Skeletal muscle tissue (tissue), 4 donors: ENCODE data around the gene PTX3. TPM values are rescaled to one million over a fixed set of nuclear protein-coding genes. Genes with fewer than 3 reads are reported as not detected.
A peak's percentile ranks its signal among the peaks of the same experiment; 100 is the strongest.

Source experiments
- H3K27ac ChIP-seq: one replicate; pipeline ENCODE4 v1.7.0; 2013; ENCODE audit warnings: mild to moderate bottlenecking, low read depth, low read length, inconsistent platforms
- H3K27me3 ChIP-seq, 3 donors: one replicate each; pipeline ENCODE4 v1.7.0; 2013; ENCODE audit warnings: low read length in 3 of 3; ENCODE audit not compliant: control insufficient read depth in 3 of 3, insufficient read depth in 3 of 3
- H3K36me3 ChIP-seq, 3 donors: one replicate each; pipeline ENCODE4 v1.7.0; 2013; ENCODE audit warnings: low read length in 3 of 3; ENCODE audit not compliant: control insufficient read depth in 3 of 3, insufficient read depth in 3 of 3
- H3K4me1 ChIP-seq, 3 donors: one replicate each; pipeline ENCODE4 v1.7.0; 2013; ENCODE audit warnings: low read length in 3 of 3, mild to moderate bottlenecking in 3 of 3; ENCODE audit not compliant: control insufficient read depth in 3 of 3, insufficient read depth in 3 of 3
- H3K4me3 ChIP-seq, 3 donors: one replicate each; pipeline ENCODE4 v1.7.0; 2013; ENCODE audit warnings: low read length in 3 of 3
- H3K9ac ChIP-seq, 3 donors: one replicate each; pipeline ENCODE4 v1.7.0; 2013; ENCODE audit warnings: low read length in 3 of 3, mild to moderate bottlenecking in 3 of 3, moderate library complexity in 2 of 3, low read depth in 1 of 3
- H3K9me3 ChIP-seq, 3 donors: one replicate each; pipeline ENCODE4 v1.7.0; 2013; ENCODE audit warnings: low read length in 3 of 3; ENCODE audit not compliant: control insufficient read depth in 3 of 3
- total RNA-seq: library from RNA; depleted of rRNA; stranded (reverse); fragments of >200 nt; gene quantifications from one replicate; pipeline ENCODE4 v1.2.3, GENCODE V29; 2014
- donor health status: Osteomylitis.

Gene PTX3
- total RNA-seq, 1 donor from 2014 or later: 11.5 TPM

DNA sequence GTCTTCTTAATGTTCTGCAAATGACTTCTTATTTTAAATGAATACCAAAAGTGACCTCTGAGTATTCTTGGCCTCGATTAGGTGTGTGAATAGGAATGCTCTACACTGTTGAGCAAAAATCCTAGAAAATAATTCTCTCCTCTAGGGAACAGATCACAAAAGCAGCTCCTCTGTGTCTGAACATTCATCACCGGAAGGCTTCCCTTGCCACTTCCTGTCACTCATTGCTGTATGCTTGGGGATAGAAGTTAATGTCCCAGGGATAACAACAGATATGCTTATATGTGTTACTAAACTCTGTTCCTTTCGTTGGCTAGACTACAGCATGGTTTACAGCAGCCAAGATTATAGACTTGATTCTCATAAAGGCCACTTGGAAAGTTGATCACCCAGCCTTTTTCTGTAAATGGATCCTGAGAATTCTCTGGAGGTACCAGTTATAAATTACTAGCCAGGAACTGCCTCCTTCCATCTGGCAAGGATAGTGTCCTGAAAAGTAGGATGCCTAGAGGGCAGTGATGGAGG, 16.0 kb upstream of the PTX3 start:
- H3K4me1 ChIP-seq: no peaks in the 10 kb centered on the region
- H3K9me3 ChIP-seq: no peaks in the 10 kb centered on the region
- no peak overlapping the region for H3K4me3 ChIP-seq

DNA sequence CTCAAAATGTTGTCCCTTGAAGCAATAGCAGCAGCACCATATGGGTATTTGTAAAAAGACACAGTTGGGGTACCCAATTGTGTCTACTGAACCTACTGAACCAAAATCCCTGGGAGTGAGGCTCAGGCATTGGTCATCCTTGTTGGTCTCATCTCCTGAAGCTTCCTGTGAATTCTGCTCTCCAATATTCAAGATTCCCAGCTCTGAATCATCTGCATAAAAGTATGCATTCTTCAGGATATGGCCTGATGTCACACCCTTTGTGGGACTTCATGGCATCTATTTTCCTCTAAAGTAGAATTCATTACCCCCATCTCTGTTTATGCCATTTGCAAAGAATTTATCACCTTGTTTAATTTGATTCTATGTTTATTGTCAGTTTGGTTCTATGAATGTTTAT, 13.3 kb upstream of the PTX3 start:
- Histone ChIP-seq H3K9ac (no peak overlapping the region), H3K36me3 (no peaks in the 10 kb centered on the region), H3K4me3 (no peak overlapping the region), H3K27ac (no peak overlapping the region), H3K4me1 (no peaks in the 10 kb centered on the region), H3K9me3 (no peaks in the 10 kb centered on the region), H3K27me3 (no peaks in the 10 kb centered on the region)

More for the DNA sequence above, 16.0 kb upstream of the PTX3 start:
- Histone ChIP-seq H3K9ac (no peak overlapping the region), H3K27ac (no peak overlapping the region), H3K27me3 (no peaks in the 10 kb centered on the region), H3K36me3 (no peaks in the 10 kb centered on the region)

DNA sequence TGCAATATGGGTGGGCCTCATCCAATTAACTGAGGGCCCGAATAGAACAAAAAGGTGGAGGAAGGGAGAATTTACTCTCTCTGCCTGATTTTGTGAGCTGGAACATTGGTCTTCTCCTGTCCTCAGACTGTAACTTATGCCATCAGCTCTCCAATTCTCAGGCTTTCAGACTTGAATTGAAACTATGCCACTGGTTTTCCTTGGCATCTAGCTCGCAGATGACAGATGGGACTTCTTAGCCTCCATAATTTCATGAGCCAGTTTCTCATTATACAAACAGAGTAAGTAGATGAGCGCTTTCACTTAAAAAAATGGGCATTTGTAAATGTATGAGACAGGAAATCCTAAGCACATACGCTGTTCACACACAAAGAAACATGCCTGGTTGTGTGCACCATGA, 8.7 kb upstream of the PTX3 start:
- no peaks in the 10 kb centered on the region for H3K4me1 ChIP-seq
- no peak overlapping the region for H3K4me3 ChIP-seq
- H3K27ac ChIP-seq: no peak overlapping the region
- H3K27me3 ChIP-seq: no peaks in the 10 kb centered on the region
- H3K9ac ChIP-seq: no peak overlapping the region
- no peaks in the 10 kb centered on the region for H3K9me3 ChIP-seq
- H3K36me3 ChIP-seq: no peaks in the 10 kb centered on the region

DNA sequence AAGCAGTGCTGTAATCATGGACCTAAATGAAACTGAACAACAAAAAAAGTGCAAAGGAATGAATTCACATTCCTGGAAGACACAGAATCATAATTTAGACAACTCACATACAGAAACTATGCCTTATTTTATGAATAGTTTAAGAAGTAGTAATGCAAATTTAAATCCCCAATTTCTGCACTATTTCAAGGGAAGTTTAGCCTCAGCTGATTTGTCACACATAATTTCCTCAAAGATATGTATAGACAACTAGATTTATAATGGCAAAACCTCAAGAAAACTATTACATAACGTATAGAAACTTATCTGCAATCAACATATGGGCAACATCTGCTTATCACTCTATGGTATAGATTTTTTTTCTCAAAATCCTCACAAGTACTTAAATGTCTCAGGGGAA, 7.8 kb upstream of the PTX3 start:
- H3K27ac ChIP-seq: no peak overlapping the region
- no peak overlapping the region for H3K4me3 ChIP-seq
- H3K9ac ChIP-seq: no peak overlapping the region
- H3K9me3 ChIP-seq: no peaks in the 10 kb centered on the region
- no peaks in the 10 kb centered on the region for H3K4me1 ChIP-seq
- H3K36me3 ChIP-seq: no peaks in the 10 kb centered on the region
- no peaks in the 10 kb centered on the region for H3K27me3 ChIP-seq

DNA sequence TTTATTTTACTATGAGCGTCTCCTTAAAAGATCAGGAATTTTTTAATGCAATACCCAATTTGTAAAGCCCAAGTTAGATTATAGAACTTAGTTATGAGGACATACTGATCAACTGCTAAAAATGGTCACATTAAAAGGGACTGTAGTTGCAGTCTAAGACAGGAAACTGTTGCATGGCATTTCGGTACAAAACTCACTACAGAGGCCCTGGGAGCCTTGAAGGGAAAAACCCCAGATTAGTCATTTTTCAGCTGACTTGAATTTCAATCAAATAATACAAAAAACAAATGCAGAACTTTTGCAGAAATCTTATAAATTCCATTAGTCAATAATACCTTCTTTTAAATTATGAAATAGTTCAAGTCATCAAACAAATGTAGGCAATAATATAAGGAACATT, 6.9 kb upstream of the PTX3 start:
- Histone ChIP-seq H3K9me3 (no peaks in the 10 kb centered on the region), H3K4me1 (no peaks in the 10 kb centered on the region)

DNA sequence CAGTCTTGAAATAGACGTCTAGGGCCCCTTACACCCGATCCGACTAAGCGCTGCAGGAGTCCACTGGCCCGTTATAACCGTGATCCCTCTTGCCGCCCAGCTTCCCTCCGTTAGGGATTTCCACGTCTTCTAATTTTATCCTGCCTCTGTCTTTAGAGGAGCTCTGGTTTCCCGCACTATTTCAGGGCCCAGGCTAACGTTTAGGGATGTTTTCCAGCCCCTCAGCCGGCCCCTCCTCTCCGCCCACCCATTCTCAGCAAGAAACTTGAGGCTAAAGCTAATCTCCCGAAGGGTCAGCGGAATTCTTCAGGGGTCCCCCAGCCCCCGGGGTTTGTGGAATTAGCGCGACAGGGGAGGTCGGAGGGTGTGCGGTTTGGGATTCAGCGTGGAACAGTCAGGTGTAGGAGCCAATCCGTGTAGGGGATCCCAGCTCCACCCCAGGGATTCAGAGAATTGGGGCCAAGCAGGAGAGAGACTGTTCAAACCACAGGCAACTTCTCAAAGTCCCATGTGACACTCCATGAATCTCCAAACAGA, 1.6 kb downstream of the PTX3 start:
- Histone ChIP-seq H3K9me3 (no peaks in the 10 kb centered on the region), H3K9ac (peak overlapping the region in 2 of 3 donors; percentile 4 to 68), H3K27me3 (peaks cover 0 to 4% (median 2%) of the 10 kb centered on the region in 3 donors), H3K4me3 (peak overlapping the region; percentile 58 to 76 (median 65)), H3K27ac (no peak overlapping the region), H3K36me3 (no peaks in the 10 kb centered on the region), H3K4me1 (peaks cover 11 to 21% (median 20%) of the 10 kb centered on the region in 3 donors)

More for the DNA sequence above, 6.9 kb upstream of the PTX3 start:
- Histone ChIP-seq H3K27ac (no peak overlapping the region), H3K4me3 (no peak overlapping the region), H3K36me3 (no peaks in the 10 kb centered on the region), H3K27me3 (no peaks in the 10 kb centered on the region), H3K9ac (no peak overlapping the region)

DNA sequence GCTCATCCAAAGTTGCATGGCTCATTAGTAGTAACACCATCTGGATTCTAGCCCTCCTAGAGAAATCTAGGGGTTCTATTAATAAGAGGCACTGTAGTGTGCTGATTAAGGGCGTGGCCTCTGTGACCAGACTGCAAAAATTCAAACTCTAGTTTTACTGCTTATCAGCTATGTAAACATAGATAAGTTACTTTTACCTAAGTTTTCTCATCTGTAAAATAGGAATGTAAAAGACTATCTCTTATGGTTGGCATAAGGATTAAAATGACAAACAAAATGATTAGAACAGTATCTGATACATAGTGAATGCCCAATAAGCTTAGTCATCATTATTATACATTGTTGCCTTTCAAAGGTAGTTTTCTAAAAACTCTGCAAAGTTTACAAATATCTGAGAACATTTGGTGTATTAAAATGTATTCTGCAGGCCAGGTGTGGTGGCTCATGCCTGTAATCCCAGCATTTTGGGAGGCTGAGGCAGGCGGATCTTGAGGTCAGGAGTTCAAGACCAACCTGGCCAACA, 4.5 kb downstream of the PTX3 start:
- peaks cover 11 to 21% (median 20%) of the 10 kb centered on the region in 3 donors for H3K4me1 ChIP-seq
- no peak overlapping the region for H3K9ac ChIP-seq
- H3K27ac ChIP-seq: no peak overlapping the region
- no peaks in the 10 kb centered on the region for H3K36me3 ChIP-seq
- peaks cover 0 to 4% (median 2%) of the 10 kb centered on the region in 3 donors for H3K27me3 ChIP-seq
- no peak overlapping the region for H3K4me3 ChIP-seq
- H3K9me3 ChIP-seq: no peaks in the 10 kb centered on the region

DNA sequence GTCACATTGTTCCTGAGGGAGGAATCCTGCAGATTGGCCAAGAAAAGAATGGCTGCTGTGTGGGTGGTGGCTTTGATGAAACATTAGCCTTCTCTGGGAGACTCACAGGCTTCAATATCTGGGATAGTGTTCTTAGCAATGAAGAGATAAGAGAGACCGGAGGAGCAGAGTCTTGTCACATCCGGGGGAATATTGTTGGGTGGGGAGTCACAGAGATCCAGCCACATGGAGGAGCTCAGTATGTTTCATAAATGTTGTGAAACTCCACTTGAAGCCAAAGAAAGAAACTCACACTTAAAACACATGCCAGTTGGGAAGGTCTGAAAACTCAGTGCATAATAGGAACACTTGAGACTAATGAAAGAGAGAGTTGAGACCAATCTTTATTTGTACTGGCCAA, 6.1 kb downstream of the PTX3 start:
- peak overlapping the region; percentile 25 for H3K27ac ChIP-seq

DNA sequence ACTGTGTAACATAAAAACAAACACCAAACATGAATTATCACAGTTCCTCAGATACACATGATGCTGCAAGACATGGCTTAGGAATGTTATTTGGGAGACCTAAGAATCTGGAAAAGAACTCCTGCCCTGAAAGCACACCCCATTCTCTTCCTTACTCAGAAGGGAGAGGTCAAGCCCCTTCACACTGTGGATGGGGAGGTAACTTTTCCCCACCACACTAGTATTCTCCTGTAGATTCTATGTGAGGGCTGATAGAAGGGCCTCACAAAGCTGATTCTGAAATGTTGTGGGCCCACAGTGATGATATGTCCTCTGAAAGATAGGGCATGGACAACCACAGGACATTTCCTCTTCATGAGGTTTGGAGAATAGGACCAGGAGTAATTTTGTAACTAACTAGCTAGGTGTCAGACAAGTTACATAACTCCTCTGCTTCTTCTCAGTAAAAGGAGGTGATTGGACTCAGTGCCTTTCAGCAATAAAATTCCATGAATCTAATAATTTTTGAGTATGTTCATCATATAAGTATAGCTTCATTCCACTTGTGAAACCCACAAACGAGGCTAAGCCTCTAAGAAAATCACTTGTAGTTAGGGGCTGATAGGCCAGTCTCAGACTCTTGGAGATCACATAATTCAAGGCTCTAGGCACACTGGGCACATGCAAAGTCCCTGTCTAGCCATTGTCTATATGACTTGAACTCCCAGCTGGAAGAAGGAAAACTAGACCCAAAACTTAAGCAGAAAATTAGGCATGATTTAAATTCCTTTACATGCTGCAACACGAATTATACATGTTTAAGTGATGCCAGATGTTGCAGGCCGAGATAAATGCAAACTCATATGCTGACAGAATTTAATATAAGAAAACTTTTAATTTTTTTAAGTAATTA, 7.5 kb downstream of the PTX3 start:
- no peak overlapping the region for H3K4me3 ChIP-seq
- H3K27ac ChIP-seq: no peak overlapping the region
- no peaks in the 10 kb centered on the region for H3K27me3 ChIP-seq
- no peaks in the 10 kb centered on the region for H3K4me1 ChIP-seq
- H3K9ac ChIP-seq: no peak overlapping the region
- H3K36me3 ChIP-seq: no peaks in the 10 kb centered on the region
- H3K9me3 ChIP-seq: no peaks in the 10 kb centered on the region

More for the DNA sequence above, 6.1 kb downstream of the PTX3 start:
- Histone ChIP-seq H3K9ac (no peak overlapping the region), H3K4me1 (peaks cover 8 to 10% (median 9%) of the 10 kb centered on the region in 3 donors), H3K9me3 (no peaks in the 10 kb centered on the region), H3K36me3 (no peaks in the 10 kb centered on the region), H3K27me3 (peaks cover 0 to 4% (median 0%) of the 10 kb centered on the region in 3 donors), H3K4me3 (no peak overlapping the region)

DNA sequence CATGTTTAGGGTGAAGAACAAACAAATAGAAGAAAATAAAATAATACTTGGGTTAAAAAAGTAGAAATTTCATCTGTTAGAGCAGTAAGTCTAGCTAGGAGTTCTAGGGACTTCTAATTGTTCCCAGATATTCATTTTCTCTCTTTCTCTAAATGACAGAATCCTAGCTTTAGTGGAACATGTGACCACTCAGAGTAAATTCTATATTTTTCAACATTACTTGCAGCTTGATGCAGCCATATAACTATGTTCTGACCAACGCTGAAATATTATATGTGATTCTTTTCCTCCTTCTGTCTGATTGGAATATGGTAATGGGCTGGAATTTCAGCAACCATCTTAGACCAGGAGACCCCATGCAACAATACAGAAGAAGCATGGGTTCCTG, 8.1 kb downstream of the PTX3 start:
- H3K4me3 ChIP-seq: no peak overlapping the region
- H3K27ac ChIP-seq: no peak overlapping the region
- H3K36me3 ChIP-seq: no peaks in the 10 kb centered on the region
- no peaks in the 10 kb centered on the region for H3K4me1 ChIP-seq
- no peaks in the 10 kb centered on the region for H3K9me3 ChIP-seq
- H3K27me3 ChIP-seq: no peaks in the 10 kb centered on the region
- H3K9ac ChIP-seq: no peak overlapping the region
